ENCODE data around the gene ARHGEF5.

DNA sequence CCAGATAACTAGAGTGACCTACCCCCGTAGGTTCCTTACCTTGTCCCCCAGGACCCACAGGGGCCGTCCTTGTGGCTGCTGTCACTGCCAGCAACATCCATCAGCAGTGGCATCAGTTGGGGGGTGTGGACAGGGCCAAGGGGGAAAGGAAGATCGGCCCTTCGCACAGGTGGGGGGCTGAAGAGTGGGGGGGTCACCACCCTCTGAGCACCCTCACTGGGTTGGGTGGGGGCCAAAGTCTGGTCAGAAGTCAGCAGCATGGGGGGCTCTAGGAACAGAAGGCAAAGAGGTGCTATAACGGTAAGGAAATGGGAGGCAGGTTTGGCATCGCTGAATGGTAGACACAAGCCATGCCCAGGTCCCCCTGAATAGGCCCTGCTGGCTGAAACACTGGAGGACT lies 43.7 kb downstream of the ARHGEF5 start:
- TF ChIP-seq, protein P1, sequence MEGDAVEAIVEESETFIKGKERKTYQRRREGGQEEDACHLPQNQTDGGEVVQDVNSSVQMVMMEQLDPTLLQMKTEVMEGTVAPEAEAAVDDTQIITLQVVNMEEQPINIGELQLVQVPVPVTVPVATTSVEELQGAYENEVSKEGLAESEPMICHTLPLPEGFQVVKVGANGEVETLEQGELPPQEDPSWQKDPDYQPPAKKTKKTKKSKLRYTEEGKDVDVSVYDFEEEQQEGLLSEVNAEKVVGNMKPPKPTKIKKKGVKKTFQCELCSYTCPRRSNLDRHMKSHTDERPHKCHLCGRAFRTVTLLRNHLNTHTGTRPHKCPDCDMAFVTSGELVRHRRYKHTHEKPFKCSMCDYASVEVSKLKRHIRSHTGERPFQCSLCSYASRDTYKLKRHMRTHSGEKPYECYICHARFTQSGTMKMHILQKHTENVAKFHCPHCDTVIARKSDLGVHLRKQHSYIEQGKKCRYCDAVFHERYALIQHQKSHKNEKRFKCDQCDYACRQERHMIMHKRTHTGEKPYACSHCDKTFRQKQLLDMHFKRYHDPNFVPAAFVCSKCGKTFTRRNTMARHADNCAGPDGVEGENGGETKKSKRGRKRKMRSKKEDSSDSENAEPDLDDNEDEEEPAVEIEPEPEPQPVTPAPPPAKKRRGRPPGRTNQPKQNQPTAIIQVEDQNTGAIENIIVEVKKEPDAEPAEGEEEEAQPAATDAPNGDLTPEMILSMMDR (IDR thresholded peaks at IDR 0.05): no peak
- TF ChIP-seq POLR2A (IDR thresholded peaks at IDR 0.05): no peak
